Panc1 (cell line): Measurements from ENCODE around the gene FKBP3. TPM values are rescaled to one million over a fixed set of nuclear protein-coding genes. Genes with fewer than 3 reads are reported as not detected.

Experiments
- ATAC-seq: fragments of 200-7000 bp; cut with Tn5 transposase; 2 replicates; pipeline ENCODE4 v1.9.1; 2020; ENCODE audit warnings: mild to moderate bottlenecking, moderate library complexity
- BruUV-seq: library from RNA; stranded (reverse); fragments of 400-500 nt; replicated peaks from 2 replicates; lab custom pipeline; 2021; lab: Mats Ljungman, UMichigan
- CTCF ChIA-PET: fragments of 300-600 bp; sonication (Branson Sonifier 250); formaldehyde crosslinking; loops from one replicate; lab custom pipeline; 2022; ENCODE audit warnings: antibody characterized with exemption; lab: Charles Lee
- POLR2A ChIA-PET: fragments of 300-600 bp; sonication (Branson Sonifier 250); formaldehyde crosslinking; loops from one replicate; lab custom pipeline; 2022; ENCODE audit warnings: antibody characterized with exemption; lab: Charles Lee
- DNase-seq: peaks from one replicate; pipeline ENCODE4 v3.0.0-alpha.2; 2010; ENCODE audit warnings: low read depth, low spot score
- H3K27ac ChIP-seq: 2 replicates; pipeline ENCODE4 v1.5.1; 2011; ENCODE audit warnings: mild to moderate bottlenecking, low read length, inconsistent platforms
- H3K27me3 ChIP-seq: fragments of 200-500 bp; sonication (Bioruptor generic); 2 replicates; pipeline ENCODE4 v1.6.0; 2014; ENCODE audit warnings: low read length, inconsistent platforms; ENCODE audit not compliant: control insufficient read depth, insufficient read depth
- H3K36me3 ChIP-seq: fragments of 200-500 bp; sonication (Bioruptor generic); 2 replicates; pipeline ENCODE4 v1.5.1; 2014; ENCODE audit warnings: inconsistent platforms, mild to moderate bottlenecking, low read length, moderate library complexity; ENCODE audit not compliant: control insufficient read depth, insufficient read depth
- H3K4me1 ChIP-seq: 2 replicates; pipeline ENCODE4 v1.5.1; 2011; ENCODE audit warnings: inconsistent platforms, mild to moderate bottlenecking, low read length, moderate library complexity; ENCODE audit not compliant: control insufficient read depth, insufficient read depth
- H3K4me3 ChIP-seq, 2 experiments: 2 replicates each; pipeline ENCODE4 v1.5.1; 2011 to 2012; ENCODE audit warnings: low read depth in 2 of 2, low read length in 2 of 2, mild to moderate bottlenecking in 2 of 2, inconsistent platforms in 1 of 2, moderate library complexity in 1 of 2
- H3K9me3 ChIP-seq: fragments of 200-500 bp; sonication (Bioruptor generic); 2 replicates; pipeline ENCODE4 v1.5.1; 2014; ENCODE audit warnings: low read depth, mild to moderate bottlenecking, inconsistent platforms, low read length, moderate library complexity; ENCODE audit not compliant: control insufficient read depth, insufficient read depth
- POLR2AphosphoS5 ChIP-seq: IDR thresholded peaks from 2 replicates; pipeline ENCODE4 v1.6.1; 2012; ENCODE audit warnings: mild to moderate bottlenecking, low read depth, low read length, moderate library complexity
- SIN3A ChIP-seq: IDR thresholded peaks from 2 replicates; pipeline ENCODE4 v1.6.1; 2012; ENCODE audit warnings: low read depth, mild to moderate bottlenecking, low read length, moderate library complexity, borderline replicate concordance; ENCODE audit not compliant: insufficient read depth
- TCF7L2 ChIP-seq: IDR thresholded peaks from 2 replicates; pipeline ENCODE4 v1.6.1; 2011; ENCODE audit warnings: mild to moderate bottlenecking, low read depth, low read length, inconsistent platforms
- in situ Hi-C: cut with HindIII; loops from 2 replicates; pipeline ENCODE4 v1.10.0; 2016; ENCODE audit warnings: low sequenced_read_pairs, low pct_unique_long_range_greater_than_20kb
- intact Hi-C: fragments of 100-400 bp; cut with micrococcal nuclease; formaldehyde crosslinking; loops from one replicate; pipeline ENCODE4 v1.10.0; 2022; ENCODE audit not compliant: unreplicated experiment
- total RNA-seq: library from RNA; stranded (reverse); gene quantifications from one replicate; pipeline ENCODE4 v1.2.1, GENCODE V29; 2021; ENCODE audit not compliant: unreplicated experiment
- TF ChIP-seq, protein P1 (sequence below): fragments of 450-650 bp; IDR thresholded peaks from 2 replicates; pipeline ENCODE4 v1.5.1; 2017; ENCODE audit warnings: mild to moderate bottlenecking
- TF ChIP-seq, protein P2 (sequence below), 2 experiments: IDR thresholded peaks; 2 replicates each; pipeline ENCODE4 v1.6.1; 2011 to 2012; ENCODE audit warnings: low read depth in 2 of 2, control low read depth in 1 of 2, low read length in 1 of 2, mild to moderate bottlenecking in 1 of 2, moderate library complexity in 1 of 2; ENCODE audit not compliant: insufficient read depth in 1 of 2

The FKBP3 gene
- total RNA-seq, 1 experiment from 2014 or later = 47.4 TPM

DNA sequence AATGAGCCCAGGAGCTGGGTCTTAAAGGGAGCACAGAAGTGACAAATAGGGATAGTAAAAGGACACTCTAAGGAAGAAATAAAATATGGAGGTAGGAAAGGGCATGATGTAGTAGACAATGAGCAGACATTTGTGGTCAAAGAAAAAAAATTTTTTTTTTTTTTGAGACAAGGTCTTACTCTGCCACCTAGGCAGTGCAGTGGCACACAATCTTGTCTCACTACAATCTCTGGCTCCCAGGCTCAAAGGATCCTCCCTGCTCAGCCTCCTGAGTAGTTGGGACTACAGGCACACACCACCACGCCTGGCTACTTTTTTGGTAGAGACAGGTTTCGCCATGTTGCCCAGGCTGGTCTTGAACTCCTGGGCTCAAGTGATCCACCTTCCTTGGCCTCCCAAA lies 8.5 kb downstream of the FKBP3 start:
- Histone ChIP-seq H3K4me1 (no peaks in the 10 kb centered on the region), H3K36me3 (peaks cover 6% of the 10 kb centered on the region), H3K4me3 (no peak overlapping the region), H3K27ac (no peak overlapping the region), H3K27me3 (no peaks in the 10 kb centered on the region), H3K9me3 (no peaks in the 10 kb centered on the region)
- POLR2A ChIA-PET = no interaction called here
- no peak for DNase-seq
- no peak for TF ChIP-seq TCF7L2
- TF ChIP-seq, protein P1, sequence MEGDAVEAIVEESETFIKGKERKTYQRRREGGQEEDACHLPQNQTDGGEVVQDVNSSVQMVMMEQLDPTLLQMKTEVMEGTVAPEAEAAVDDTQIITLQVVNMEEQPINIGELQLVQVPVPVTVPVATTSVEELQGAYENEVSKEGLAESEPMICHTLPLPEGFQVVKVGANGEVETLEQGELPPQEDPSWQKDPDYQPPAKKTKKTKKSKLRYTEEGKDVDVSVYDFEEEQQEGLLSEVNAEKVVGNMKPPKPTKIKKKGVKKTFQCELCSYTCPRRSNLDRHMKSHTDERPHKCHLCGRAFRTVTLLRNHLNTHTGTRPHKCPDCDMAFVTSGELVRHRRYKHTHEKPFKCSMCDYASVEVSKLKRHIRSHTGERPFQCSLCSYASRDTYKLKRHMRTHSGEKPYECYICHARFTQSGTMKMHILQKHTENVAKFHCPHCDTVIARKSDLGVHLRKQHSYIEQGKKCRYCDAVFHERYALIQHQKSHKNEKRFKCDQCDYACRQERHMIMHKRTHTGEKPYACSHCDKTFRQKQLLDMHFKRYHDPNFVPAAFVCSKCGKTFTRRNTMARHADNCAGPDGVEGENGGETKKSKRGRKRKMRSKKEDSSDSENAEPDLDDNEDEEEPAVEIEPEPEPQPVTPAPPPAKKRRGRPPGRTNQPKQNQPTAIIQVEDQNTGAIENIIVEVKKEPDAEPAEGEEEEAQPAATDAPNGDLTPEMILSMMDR = no peak
- TF ChIP-seq POLR2AphosphoS5 = no peak
- TF ChIP-seq, protein P2, sequence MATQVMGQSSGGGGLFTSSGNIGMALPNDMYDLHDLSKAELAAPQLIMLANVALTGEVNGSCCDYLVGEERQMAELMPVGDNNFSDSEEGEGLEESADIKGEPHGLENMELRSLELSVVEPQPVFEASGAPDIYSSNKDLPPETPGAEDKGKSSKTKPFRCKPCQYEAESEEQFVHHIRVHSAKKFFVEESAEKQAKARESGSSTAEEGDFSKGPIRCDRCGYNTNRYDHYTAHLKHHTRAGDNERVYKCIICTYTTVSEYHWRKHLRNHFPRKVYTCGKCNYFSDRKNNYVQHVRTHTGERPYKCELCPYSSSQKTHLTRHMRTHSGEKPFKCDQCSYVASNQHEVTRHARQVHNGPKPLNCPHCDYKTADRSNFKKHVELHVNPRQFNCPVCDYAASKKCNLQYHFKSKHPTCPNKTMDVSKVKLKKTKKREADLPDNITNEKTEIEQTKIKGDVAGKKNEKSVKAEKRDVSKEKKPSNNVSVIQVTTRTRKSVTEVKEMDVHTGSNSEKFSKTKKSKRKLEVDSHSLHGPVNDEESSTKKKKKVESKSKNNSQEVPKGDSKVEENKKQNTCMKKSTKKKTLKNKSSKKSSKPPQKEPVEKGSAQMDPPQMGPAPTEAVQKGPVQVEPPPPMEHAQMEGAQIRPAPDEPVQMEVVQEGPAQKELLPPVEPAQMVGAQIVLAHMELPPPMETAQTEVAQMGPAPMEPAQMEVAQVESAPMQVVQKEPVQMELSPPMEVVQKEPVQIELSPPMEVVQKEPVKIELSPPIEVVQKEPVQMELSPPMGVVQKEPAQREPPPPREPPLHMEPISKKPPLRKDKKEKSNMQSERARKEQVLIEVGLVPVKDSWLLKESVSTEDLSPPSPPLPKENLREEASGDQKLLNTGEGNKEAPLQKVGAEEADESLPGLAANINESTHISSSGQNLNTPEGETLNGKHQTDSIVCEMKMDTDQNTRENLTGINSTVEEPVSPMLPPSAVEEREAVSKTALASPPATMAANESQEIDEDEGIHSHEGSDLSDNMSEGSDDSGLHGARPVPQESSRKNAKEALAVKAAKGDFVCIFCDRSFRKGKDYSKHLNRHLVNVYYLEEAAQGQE (IDR thresholded peaks at IDR 0.05; ENCODE audit: insufficient read depth in 1 of 2, low read depth in 2 of 2, low read length in 1 of 2) = no peak
- TF ChIP-seq SIN3A = no peak
- CTCF ChIA-PET = no interaction called here
- intact Hi-C loops = no loop called here
- ATAC-seq = no peak
- no TSS peak for BruUV-seq
- in situ Hi-C loops = no loop called here

DNA sequence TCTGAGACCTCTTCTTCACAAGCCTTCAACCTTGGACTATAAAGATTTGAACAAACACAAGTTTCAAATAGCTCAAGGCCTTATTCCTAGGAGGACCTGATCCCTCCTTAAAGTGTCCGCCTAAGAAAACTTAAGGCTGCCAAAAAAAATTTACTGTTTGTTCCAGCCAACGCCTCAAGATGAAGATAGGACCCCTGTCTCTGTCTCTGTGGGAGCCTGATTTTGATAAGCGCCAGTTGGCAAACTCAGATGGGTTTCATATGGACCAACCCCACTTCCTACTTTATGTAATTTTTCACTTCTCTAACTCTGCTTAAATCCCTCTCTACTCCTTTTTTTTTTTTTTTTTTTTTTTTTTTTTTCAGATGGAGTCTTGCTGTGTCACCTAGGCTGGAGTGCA lies 11.0 kb downstream of the FKBP3 start:
- Histone ChIP-seq H3K36me3 (peaks cover 11% of the 10 kb centered on the region), H3K9me3 (no peaks in the 10 kb centered on the region), H3K4me1 (no peaks in the 10 kb centered on the region), H3K27me3 (no peaks in the 10 kb centered on the region), H3K27ac (no peak overlapping the region), H3K4me3 (no peak overlapping the region)
- no TSS peak for BruUV-seq
- in situ Hi-C loops (no loop called here), intact Hi-C loops (no loop called here)
- ChIA-PET POLR2A (no interaction called here), CTCF (no interaction called here)
- no peak for DNase-seq
- ATAC-seq = no peak
- TF ChIP-seq TCF7L2 = no peak
- TF ChIP-seq, protein P2 (IDR thresholded peaks at IDR 0.05; ENCODE audit: insufficient read depth in 1 of 2, low read depth in 2 of 2, low read length in 1 of 2) = no peak
- TF ChIP-seq, protein P1 = no peak
- no peak for TF ChIP-seq SIN3A
- no peak for TF ChIP-seq POLR2AphosphoS5
